ENCODE results near the gene SLC12A8. TPM values are rescaled to one million over a fixed set of nuclear protein-coding genes. Genes with fewer than 3 reads are reported as not detected.

The SLC12A8 gene
- total and polyA plus RNA-seq, 10 of the 15 experiments (the other 5 are each of a cell fraction or from before 2014, with no cell fraction given), result 2.5 to 71.6 (median 50.1) TPM

DNA sequence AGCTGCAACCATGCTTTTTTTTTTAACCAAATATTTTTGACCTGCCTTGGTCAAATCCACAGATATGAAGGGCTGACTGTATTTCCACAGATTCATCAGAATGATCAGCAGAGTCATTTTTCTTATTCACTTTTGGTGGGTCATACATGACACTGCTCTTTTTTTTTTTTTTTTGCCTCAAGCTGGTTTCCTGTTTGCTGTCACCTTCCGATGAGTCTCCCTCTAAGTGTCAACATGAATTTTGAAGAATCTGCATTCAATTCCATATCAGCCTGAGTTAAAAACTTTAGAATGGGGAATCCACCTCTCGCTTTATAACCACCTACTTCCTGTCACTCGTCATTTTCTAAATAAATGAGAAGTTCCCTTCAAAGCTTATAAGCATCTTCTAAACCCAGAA is 2.2 kb upstream of the SLC12A8 start:
- no peaks in the 10 kb centered on the region for H4K20me1 ChIP-seq (ENCODE audit: control insufficient read depth, insufficient read depth)
- H3K4me3 ChIP-seq, result no peak overlapping the region
- H3K4me1 ChIP-seq (ENCODE audit: control insufficient read depth, insufficient read depth, low read length), result peaks cover 6% of the 10 kb centered on the region
- ATAC-seq, result peak; percentile 33
- H3K9me3 ChIP-seq (replicated peaks; ENCODE audit: control insufficient read depth, insufficient read depth, low read length), result no peaks in the 10 kb centered on the region
- ChIA-PET CTCF (interaction anchor here (0.6 kb wide), 1 partner anchor 247 kb away, joined by 3 read pairs; no protein-coding TSS in a partner anchor), POLR2A (interaction anchor here (0.6 kb wide), 1 partner anchor 13 kb away, joined by 4 read pairs; no protein-coding TSS in a partner anchor), RAD21 (ENCODE audit: unreplicated experiment) (interaction anchor here (0.6 to 1.8 kb wide), 4 partner anchors 15 to 286 kb away, joined by 3 to 4 read pairs (median 4); no protein-coding TSS in a partner anchor), SMC1A (ENCODE audit: uncharacterized antibody, unreplicated experiment) (interaction anchor here (0.6 to 1.4 kb wide), 7 partner anchors 8 to 365 kb away, joined by 3 to 5 read pairs (median 3); no protein-coding TSS in a partner anchor)
- peaks cover 0 to 7% of the 10 kb centered on the region in 2 experiments; a peak in 2 of 4 replicates for H3K27me3 ChIP-seq (replicated peaks in 1 of 2; ENCODE audit: control insufficient read depth in 2 of 2, insufficient read depth in 2 of 2, low read length in 1 of 2)
- no peaks in the 10 kb centered on the region for H3K36me3 ChIP-seq (ENCODE audit: control insufficient read depth in 2 of 2, insufficient read depth in 2 of 2, low read length in 1 of 2)
- H3K9ac ChIP-seq (ENCODE audit: control insufficient read depth, insufficient read depth, low read length), result no peak overlapping the region
- 6% methylated on average over 3 of the region's 3 CpGs for WGBS (ENCODE audit: insufficient coverage, insufficient replicate concordance, low lambda C conversion rate, missing lambda C conversion rate)
- TF ChIP-seq SUZ12 (IDR thresholded peaks at IDR 0.05; ENCODE audit: unreplicated experiment) (no peak), ATF7 (IDR thresholded peaks at IDR 0.05; ENCODE audit: low read depth) (0 out of 2 replicates have a peak, but pooled peaks have one; percentile 21), EED (IDR thresholded peaks at IDR 0.05; ENCODE audit: low read depth) (no peak), BACH1 (IDR thresholded peaks at IDR 0.05; ENCODE audit: borderline replicate concordance) (0 out of 2 replicates have a peak, but pooled peaks have one; percentile 20), SREBF2 (IDR thresholded peaks at IDR 0.05; ENCODE audit: low read length) (no peak), ZNF384 (IDR thresholded peaks at IDR 0.05; ENCODE audit: borderline replicate concordance, low read depth, low read length) (peak; percentile 47; the same call in 1 of the 2 replicates)
- no peak for FAIRE-seq
- peak overlapping the region; percentile 4; the same call in 1 of the 2 replicates for H2AFZ ChIP-seq (ENCODE audit: control insufficient read depth, low read depth, low read length)
- intact Hi-C loops (cut with micrococcal nuclease; ENCODE audit: unreplicated experiment) (no loop called here), in situ Hi-C loops (cut with MboI) (no loop called here)
- no TSS peak for BruUV-seq (replicated peaks)
- no peak for DNase-seq (ENCODE audit: low read depth, low spot score)
- H3K79me2 ChIP-seq (ENCODE audit: control insufficient read depth, insufficient read depth, low read length), result no peaks in the 10 kb centered on the region
- H3K4me2 ChIP-seq (ENCODE audit: control insufficient read depth, insufficient read depth), result no peak overlapping the region
- no peak overlapping the region for H3K27ac ChIP-seq (ENCODE audit: control insufficient read depth, insufficient read depth)

DNA sequence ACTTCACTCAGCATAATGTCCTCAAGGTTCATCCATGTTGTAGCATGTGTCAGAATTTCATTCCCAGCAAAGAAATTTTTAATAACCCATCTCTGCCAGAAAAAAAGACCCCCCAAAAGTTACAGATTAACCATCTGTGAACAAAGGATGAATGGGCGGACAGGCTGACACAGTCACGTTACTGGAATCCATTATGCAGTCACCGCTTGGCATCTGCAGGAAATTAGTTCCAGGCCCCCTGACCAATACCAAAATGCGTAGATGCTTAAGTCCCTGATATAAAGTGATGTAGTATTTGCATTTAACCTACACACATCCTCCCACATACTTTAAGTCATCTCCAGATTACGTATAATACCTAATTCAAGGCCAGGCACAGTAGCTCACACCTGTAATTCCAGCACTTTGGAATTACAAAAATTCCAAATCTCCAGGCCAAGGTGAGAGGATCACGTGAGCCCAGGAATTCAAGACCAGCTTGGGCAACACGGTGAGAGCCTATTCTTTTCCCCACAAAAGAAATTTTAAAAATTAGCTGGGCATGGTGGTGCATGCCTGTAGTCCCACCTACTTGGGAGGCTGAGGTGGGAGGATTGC is 1.5 kb upstream of the SLC12A8 start:
- no peak overlapping the region for H3K9ac ChIP-seq (ENCODE audit: control insufficient read depth, insufficient read depth, low read length)
- no peaks in the 10 kb centered on the region for H4K20me1 ChIP-seq (ENCODE audit: control insufficient read depth, insufficient read depth)
- DNase-seq (ENCODE audit: low read depth, low spot score) (no peak), FAIRE-seq (no peak), ATAC-seq (no peak)
- intact Hi-C loops (cut with micrococcal nuclease; ENCODE audit: unreplicated experiment), result no loop called here
- BruUV-seq (replicated peaks), result no TSS peak
- no peak overlapping the region for H2AFZ ChIP-seq (ENCODE audit: control insufficient read depth, low read depth, low read length)
- H3K36me3 ChIP-seq (ENCODE audit: control insufficient read depth in 2 of 2, insufficient read depth in 2 of 2, low read length in 1 of 2), result no peaks in the 10 kb centered on the region
- in situ Hi-C loops (cut with MboI), result no loop called here
- WGBS (ENCODE audit: insufficient coverage, insufficient replicate concordance, low lambda C conversion rate, missing lambda C conversion rate), result 83% methylated on average over 7 of the region's 7 CpGs
- CTCF ChIA-PET, result no interaction called here
- H3K4me1 ChIP-seq (ENCODE audit: control insufficient read depth, insufficient read depth, low read length), result peaks cover 6% of the 10 kb centered on the region
- no peak overlapping the region for H3K4me2 ChIP-seq (ENCODE audit: control insufficient read depth, insufficient read depth)
- RAD21 ChIA-PET (ENCODE audit: unreplicated experiment), result interaction anchor here (0.6 to 1.8 kb wide), 3 partner anchors 14 to 78 kb away, joined by 3 to 4 read pairs (median 3); no protein-coding TSS in a partner anchor
- TF ChIP-seq TCF3 (IDR thresholded peaks at IDR 0.05; ENCODE audit: borderline replicate concordance, insufficient read depth, low read depth, low read length), result no peak
- TF ChIP-seq NR2C1 (IDR thresholded peaks at IDR 0.05), result no peak
- TF ChIP-seq FOXK2 (IDR thresholded peaks at IDR 0.05), result no peak
- TF ChIP-seq KAT2A (conservative IDR thresholded peaks at IDR 0.05; ENCODE audit: control insufficient read depth, low read depth, low read length), result no peak
- TF ChIP-seq ZNF384 (IDR thresholded peaks at IDR 0.05; ENCODE audit: borderline replicate concordance, low read depth, low read length), result no peak
- no peak for TF ChIP-seq ZNF622 (IDR thresholded peaks at IDR 0.05)
- TF ChIP-seq ZSCAN29 (IDR thresholded peaks at IDR 0.05), result no peak
- no peak for TF ChIP-seq YBX1 (IDR thresholded peaks at IDR 0.05)
- POLR2A ChIA-PET, result interaction anchor here (0.6 kb wide), 1 partner anchor 12 kb away, joined by 4 read pairs; no protein-coding TSS in a partner anchor
- SMC1A ChIA-PET (ENCODE audit: uncharacterized antibody, unreplicated experiment), result interaction anchor here (0.6 to 1.4 kb wide), 6 partner anchors 9 to 365 kb away, joined by 3 to 5 read pairs (median 3); no protein-coding TSS in a partner anchor
- no peaks in the 10 kb centered on the region for H3K9me3 ChIP-seq (replicated peaks; ENCODE audit: control insufficient read depth, insufficient read depth, low read length)
- no peak overlapping the region for H3K27ac ChIP-seq (ENCODE audit: control insufficient read depth, insufficient read depth)
- peaks cover 0 to 7% of the 10 kb centered on the region in 2 experiments; a peak in 2 of 4 replicates for H3K27me3 ChIP-seq (replicated peaks in 1 of 2; ENCODE audit: control insufficient read depth in 2 of 2, insufficient read depth in 2 of 2, low read length in 1 of 2)
- H3K79me2 ChIP-seq (ENCODE audit: control insufficient read depth, insufficient read depth, low read length), result no peaks in the 10 kb centered on the region
- no peak overlapping the region for H3K4me3 ChIP-seq
